ENCODE data around the gene SLC44A3.

SLC44A3 gene

GRCh38 chr1:94876362-94876761, 56.2 kb downstream of the SLC44A3 start:
- DNase-seq, result no peak

GRCh38 chr1:94878329-94878728, 58.2 kb downstream of the SLC44A3 start:
- DNase-seq, result no peak

GRCh38 chr1:94883691-94884090, 63.5 kb downstream of the SLC44A3 start:
- DNase-seq, result no peak

- no peak for DNase-seq
These were observed 63.9 kb downstream of the SLC44A3 start for GRCh38 chr1:94884106-94884505.

GRCh38 chr1:94884507-94884906, 64.3 kb downstream of the SLC44A3 start:
- DNase-seq, result no peak

GRCh38 chr1:94886361-94886760, 66.2 kb downstream of the SLC44A3 start:
- DNase-seq, result no peak

GRCh38 chr1:94887106-94887505, 66.9 kb downstream of the SLC44A3 start:
- DNase-seq, result no peak

GRCh38 chr1:94887603-94888171, 67.5 kb downstream of the SLC44A3 start:
- no peak for DNase-seq

- DNase-seq, result no peak
These were observed 68.0 kb downstream of the SLC44A3 start for GRCh38 chr1:94888201-94888600.

- no peak for DNase-seq
These were observed 72.6 kb downstream of the SLC44A3 start for GRCh38 chr1:94892604-94893254.

GRCh38 chr1:94894630-94895029, 74.5 kb downstream of the SLC44A3 start:
- no peak for DNase-seq

GRCh38 chr1:94895518-94895917, 75.4 kb downstream of the SLC44A3 start:
- no peak for DNase-seq

GRCh38 chr1:94898491-94899385, 78.6 kb downstream of the SLC44A3 start:
- DNase-seq, result no peak

GRCh38 chr1:94899756-94900155, 79.6 kb downstream of the SLC44A3 start:
- DNase-seq, result no peak

GRCh38 chr1:94901841-94902240, 81.7 kb downstream of the SLC44A3 start:
- DNase-seq, result no peak

GRCh38 chr1:94903280-94904009, 83.3 kb downstream of the SLC44A3 start:
- DNase-seq, result no peak

- no peak for DNase-seq
These were observed 85.0 kb downstream of the SLC44A3 start for GRCh38 chr1:94905207-94905606.

- DNase-seq, result no peak
These were observed 86.2 kb downstream of the SLC44A3 start for GRCh38 chr1:94906382-94906781.

- no peak for DNase-seq
These were observed 87.0 kb downstream of the SLC44A3 start for GRCh38 chr1:94907136-94907535.

- no peak for DNase-seq
These were observed 88.0 kb downstream of the SLC44A3 start for GRCh38 chr1:94908190-94908589.

- no peak for DNase-seq
These were observed 88.8 kb downstream of the SLC44A3 start for GRCh38 chr1:94908965-94909364.

GRCh38 chr1:94909486-94909885, 89.3 kb downstream of the SLC44A3 start:
- DNase-seq, result no peak
